Measurements from ENCODE around the gene LSP1. TPM values are rescaled to one million over a fixed set of nuclear protein-coding genes. Genes with fewer than 3 reads are reported as not detected.

The LSP1 gene
- total and polyA plus RNA-seq, 2 of the 13 experiments (the other 11 are each of a cell fraction or from before 2014, with no cell fraction given): 0.59 to 1.00 TPM

- peak; percentile 78 for TF ChIP-seq ZNF687 (CRISPR knock-in tag; IDR thresholded peaks at IDR 0.05)
- TF ChIP-seq, protein P1, sequence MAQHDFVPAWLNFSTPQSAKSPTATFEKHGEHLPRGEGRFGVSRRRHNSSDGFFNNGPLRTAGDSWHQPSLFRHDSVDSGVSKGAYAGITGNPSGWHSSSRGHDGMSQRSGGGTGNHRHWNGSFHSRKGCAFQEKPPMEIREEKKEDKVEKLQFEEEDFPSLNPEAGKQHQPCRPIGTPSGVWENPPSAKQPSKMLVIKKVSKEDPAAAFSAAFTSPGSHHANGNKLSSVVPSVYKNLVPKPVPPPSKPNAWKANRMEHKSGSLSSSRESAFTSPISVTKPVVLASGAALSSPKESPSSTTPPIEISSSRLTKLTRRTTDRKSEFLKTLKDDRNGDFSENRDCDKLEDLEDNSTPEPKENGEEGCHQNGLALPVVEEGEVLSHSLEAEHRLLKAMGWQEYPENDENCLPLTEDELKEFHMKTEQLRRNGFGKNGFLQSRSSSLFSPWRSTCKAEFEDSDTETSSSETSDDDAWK (CRISPR knock-in tag; IDR thresholded peaks at IDR 0.05): no peak
- TF ChIP-seq ZNF121 (CRISPR knock-in tag; IDR thresholded peaks at IDR 0.05): no peak
- TF ChIP-seq FOSL2 (CRISPR knock-in tag; IDR thresholded peaks at IDR 0.05): no peak
- TF ChIP-seq ZNF10 (CRISPR knock-in tag; IDR thresholded peaks at IDR 0.05; ENCODE audit: borderline replicate concordance, low read depth): no peak
- no peak for TF ChIP-seq ZBTB2 (CRISPR knock-in tag; IDR thresholded peaks at IDR 0.05; ENCODE audit: low read depth)
- TF ChIP-seq ZNF747 (CRISPR knock-in tag; IDR thresholded peaks at IDR 0.05; ENCODE audit: borderline replicate concordance): no peak
- TF ChIP-seq YEATS4 (CRISPR knock-in tag; IDR thresholded peaks at IDR 0.05; ENCODE audit: borderline replicate concordance): no peak
- no peak for TF ChIP-seq YY1 (IDR thresholded peaks at IDR 0.05; ENCODE audit: insufficient read depth, insufficient replicate concordance, low read depth, low read length)
- TF ChIP-seq, protein P2, sequence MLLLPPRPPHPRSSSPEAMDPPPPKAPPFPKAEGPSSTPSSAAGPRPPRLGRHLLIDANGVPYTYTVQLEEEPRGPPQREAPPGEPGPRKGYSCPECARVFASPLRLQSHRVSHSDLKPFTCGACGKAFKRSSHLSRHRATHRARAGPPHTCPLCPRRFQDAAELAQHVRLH (CRISPR knock-in tag; IDR thresholded peaks at IDR 0.05; ENCODE audit: borderline replicate concordance, low read depth): no peak
- no peak for TF ChIP-seq GMEB2 (CRISPR knock-in tag; IDR thresholded peaks at IDR 0.05; ENCODE audit: low read depth)
Observed at GRCh38 chr11:1838426-1839144, 14.3 kb upstream of the LSP1 start, which contains the start of gene TNNI2 (continued).

Measured in HepG2 (cell line).